Glomerular visceral epithelial cell (primary cell): ENCODE data around the gene TOR1B.
A peak's percentile ranks its signal among the peaks of the same experiment; 100 is the strongest.

Experiments used
- DNase-seq: peaks from one replicate; pipeline ENCODE4 v3.0.0-alpha.2; 2016; ENCODE audit errors: extremely low spot score

Gene TOR1B

DNA sequence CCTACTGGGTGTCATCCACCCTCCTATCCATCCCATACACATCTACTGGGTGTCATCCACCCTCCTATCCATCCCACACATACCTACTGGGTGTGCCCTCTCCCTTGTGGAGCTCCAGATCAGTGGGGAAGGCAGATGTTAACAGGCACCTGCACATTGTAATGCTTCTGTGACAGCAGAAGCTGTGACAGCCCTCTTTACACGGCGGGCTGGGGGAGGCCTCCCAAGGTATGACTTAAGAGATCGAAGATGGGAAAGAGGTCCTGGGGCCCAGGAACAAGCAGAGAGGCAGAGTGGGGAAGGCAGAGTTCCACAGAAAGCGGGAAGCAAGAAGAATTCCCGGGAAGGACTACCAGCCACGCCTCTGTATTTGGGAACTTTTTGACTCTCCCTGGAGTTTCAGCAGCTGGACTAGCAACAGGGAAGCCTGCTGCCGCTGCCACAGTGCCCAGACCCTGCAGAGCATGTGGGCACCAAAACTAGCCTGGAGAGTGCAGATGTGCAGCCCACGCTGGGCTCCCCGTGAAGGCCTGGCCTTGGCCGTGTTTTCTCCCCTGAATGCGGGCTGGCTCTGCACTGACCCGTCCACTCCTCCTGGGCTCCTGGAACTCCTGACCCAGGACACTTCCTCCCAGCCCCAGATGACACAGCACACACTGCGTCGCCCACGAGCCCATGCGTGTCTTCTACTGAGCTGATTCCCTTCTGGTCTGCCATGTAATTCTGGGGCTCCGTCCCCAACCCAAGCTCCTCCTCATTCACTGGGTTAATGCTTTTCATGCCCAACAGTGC is 11.6 kb downstream of the TOR1B start:
- no peak for DNase-seq

- DNase-seq: no peak
Measured at GRCh38 chr9:129815278-129815677, 12.3 kb downstream of the TOR1B start.

DNA sequence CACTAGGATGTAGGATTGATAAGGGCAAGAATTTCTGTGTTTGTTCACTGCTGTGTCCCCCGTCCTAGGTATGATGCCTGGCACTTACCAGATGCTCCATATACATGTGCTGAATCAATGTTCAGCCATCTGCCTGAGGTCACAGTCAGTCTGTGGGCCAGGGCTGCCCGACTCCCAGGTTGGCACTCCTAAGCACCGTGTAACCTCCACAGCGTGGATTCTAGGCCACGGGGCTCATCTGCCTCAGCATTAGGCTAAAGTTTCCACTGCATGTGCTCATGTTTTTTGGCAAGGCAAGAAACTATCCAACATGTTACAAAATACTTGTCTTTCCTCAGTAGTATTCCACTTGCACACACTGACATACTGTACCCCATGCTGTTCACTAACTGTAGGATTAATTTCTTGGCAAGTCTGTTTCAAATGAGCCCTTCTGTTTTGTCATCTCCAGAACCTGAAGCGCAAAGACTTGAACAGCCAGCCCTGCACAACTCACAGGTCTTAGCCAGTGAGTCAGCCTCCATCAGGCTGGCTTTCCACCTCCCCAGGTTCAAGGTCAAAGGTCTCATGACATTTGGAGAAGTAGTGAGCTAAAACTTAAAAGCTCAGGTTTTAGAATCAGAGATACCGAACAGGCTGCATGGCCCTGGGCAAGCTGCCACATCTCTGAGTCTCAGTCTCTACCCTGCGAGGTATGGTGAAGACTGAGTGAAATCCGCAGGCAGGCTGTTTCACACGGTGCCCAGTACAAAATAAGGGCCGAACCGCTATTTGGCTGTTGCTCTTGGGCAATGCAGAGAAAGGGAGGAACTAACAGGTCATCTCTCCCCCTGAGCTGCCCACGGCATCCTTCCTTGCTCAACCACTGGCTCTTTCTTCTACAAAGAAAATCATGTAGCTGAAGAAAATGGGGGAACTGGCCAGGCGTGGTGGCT is 13.8 kb downstream of the TOR1B start:
- no peak for DNase-seq

DNA sequence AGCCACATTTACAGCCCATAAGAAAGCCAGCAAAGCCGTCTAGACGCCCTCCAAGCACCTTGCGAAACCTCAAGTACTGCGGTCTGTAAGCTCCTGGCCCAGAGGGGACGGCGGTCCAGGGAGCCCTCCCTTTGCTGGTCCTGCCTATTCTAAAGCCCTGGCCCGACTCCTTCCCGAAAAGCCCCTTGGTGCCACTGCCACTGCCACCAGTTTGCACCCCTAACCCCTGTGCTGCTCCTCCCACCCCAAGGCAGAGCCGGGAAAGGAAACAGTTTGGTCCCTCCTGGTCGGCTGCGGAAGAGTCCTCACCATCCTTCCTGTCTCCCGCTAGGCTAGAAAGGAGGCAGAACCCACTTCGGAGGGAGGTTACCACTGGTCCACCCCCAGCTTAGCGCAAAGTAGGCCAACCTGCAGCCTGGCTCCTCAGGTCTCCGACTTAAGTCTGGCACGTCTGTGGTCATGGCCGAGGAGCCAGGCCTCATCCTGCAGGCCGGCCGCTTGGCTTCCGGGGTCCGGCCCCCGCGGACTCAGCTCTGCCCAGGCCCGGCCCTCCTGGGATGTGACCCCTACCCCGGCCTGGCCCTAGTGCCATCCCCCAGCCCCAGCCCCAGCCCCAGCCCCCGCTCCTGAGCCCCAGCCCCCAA is 20.0 kb downstream of the TOR1B start:
- peak; percentile 49 for DNase-seq

DNA sequence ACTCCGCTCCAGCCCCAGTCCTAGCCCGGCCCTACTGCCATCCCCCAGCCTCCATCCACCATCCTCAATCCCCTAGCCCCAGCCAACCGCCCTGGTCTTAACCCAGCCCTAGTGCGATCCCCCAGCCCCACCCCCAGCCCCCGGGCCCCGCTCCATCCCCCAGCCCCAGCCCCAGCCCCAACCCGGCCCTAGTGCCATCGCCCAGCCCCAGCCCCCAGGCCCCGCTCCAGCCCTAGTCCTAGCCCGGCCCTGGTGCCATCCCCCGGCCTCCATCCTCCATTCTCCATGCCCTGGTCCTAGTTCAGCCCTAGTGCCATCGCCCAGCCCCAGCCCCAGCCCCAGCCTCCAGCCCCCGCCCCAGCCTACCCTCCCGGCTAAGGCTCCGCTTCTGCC is 20.6 kb downstream of the TOR1B start:
- DNase-seq: no peak

- peak; percentile 92 for DNase-seq
Measured at GRCh38 chr9:129823935-129824601, 21.1 kb downstream of the TOR1B start, which contains the start of gene TOR1A. TSS of gene TOR1A (minus strand) at chr9:129824136. CDS start at chr9:129824085, 51 bp downstream.

DNA sequence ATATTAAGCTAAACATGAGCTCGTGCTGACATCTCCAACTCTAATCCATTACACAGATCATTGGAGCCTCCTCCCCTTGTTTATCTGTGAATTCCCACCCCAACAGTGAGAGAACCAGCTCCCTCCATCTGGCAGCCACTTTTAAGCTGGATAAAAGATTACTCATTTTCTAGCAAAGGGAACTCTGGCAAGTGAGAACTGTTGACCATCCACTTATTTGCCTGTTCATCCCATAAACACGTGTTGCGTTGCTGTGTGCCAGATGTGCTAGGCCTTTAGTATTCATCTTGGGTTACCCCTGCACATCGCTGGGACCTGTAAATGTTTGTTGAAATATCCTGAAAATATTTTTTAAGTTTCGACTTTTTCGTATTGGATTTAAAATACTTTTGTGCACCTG is 23.4 kb downstream of the TOR1B start:
- DNase-seq: no peak

GRCh38 chr9:129826759-129827158 is 23.8 kb downstream of the TOR1B start:
- no peak for DNase-seq

DNA sequence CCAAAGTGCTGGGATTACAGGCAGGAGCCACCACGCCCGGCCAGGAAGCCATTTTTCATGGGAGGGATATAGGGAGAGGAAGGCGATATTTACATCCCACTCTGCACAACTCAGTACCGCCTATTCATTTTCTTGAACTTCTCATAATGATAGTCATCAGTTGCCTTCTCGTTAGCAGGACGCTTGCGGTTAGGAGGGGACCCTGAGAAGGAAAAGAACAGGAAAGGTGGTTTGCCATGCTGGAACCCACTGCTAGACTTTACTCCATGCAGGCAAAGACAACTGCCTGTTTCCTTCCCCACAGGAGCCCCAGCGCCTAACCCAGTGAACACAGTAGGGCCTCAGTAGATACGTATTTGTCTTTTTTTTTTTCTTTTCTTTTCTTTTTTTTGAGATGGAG is 25.1 kb downstream of the TOR1B start:
- no peak for DNase-seq

- no peak for DNase-seq
Measured at GRCh38 chr9:129828969-129829368, 26.0 kb downstream of the TOR1B start.

- no peak for DNase-seq
Measured at GRCh38 chr9:129832982-129833381, 30.0 kb downstream of the TOR1B start.

GRCh38 chr9:129834489-129835127 is 31.6 kb downstream of the TOR1B start:
- DNase-seq: no peak

DNA sequence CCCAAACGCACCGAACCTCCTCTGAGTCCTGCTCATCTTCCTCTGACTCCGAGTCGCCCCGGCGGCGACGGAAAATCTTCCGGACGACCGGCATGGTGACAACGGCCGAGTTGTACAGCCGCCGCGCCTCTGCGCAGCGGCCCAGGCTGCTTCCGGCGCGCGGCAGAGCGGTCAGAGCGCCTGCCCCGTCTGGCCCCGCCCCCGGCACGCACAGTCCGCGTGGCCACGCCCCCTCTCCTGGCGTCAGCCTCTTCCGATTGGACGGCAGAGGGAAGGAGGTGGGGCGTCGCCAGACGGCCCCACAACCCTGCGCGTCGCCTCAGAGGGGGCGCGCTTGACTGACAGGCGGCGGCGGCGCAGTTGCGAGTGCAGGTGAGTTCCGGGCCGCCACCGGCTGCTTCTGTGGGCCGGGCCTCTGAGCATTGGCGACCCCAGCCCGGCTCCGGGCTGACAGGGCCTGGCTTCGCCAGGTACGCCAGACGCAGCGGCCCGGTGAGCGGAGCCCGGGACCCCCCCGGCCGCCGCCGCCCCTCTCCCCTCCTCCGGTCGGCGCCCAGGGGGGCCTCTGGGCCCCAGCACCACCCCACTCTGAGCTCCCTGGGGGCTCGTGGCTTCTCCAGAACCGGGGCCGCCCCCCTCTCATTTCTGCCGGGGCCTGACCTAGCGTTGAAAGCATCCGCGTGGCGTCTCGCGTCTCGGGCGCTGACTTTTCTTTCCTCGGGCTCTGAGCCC is 32.3 kb downstream of the TOR1B start, which contains the start of the genes C9orf78 and USP20:
C9orf78 (minus strand) TSS at position 148 of the 732 bp plus-strand sequence; CDS start at position 94, 54 bp downstream.
USP20 (plus strand) TSS at position 331 of the 732 bp plus-strand sequence. CDS start 17,098 bp downstream, outside the sequence.
- DNase-seq: peak; percentile 96

- peak; percentile 36 for DNase-seq
Measured at GRCh38 chr9:129835860-129836223, 32.9 kb downstream of the TOR1B start.

DNA sequence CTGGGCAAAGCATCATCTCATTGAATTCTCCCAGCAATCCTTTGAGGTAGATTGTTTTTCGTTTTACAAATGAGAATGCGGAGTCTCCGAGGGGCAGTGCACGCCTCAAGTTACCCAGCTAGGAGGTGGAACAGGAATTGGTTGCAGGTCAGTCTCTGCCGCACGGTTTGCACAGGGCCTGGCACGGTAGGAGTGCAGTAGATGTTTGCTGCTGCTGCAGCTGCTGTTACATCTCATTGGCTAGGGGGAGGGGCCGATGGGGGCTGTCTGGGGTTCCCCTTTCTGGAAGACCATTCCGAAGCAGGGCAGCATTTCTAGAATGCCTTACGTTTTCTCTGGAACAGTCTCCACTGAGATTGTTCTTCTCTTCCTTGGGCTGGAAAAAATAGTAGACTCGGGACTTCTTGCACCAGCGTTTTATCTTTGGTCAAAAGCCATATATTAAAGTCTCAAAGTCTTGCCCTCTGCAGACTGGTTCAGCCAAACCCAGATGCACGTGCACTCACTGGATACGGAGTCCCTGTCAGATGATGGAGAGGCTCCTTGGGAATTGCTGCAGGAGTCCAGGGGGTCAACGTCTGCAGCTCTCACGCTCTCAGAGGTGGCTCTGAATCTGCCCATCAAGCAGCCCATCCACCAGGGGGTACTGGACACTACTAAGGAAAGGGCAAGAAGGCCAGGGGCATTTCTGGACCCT is 33.5 kb downstream of the TOR1B start:
- DNase-seq: no peak

DNA sequence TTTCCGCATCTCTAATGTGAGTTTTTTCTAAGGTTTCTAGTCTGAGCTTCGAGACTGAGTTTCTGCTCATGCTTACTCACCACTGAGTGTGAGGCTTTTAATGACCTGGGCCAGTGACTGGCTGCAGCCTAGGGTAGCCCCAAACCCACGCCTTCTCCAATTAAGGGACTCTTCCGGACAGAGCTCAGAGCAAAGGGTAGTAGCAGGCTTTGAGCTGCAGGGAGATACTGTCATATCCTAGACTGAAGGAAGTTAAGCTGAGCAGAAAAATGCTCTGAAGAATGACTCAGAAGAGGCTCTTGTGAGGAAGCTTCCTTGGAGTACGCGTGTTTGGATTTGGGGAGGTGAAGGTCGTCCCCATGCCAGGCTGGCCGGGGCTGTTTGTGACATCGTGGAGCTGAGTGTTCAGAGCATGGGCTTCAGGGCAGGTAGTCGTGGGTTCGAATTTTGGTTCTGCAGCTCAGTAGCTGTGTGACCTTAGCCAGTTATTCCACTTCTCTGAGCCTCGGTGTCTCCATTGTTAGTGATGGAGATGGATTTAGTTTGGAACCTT is 35.8 kb downstream of the TOR1B start:
- peak; percentile 75 for DNase-seq

DNA sequence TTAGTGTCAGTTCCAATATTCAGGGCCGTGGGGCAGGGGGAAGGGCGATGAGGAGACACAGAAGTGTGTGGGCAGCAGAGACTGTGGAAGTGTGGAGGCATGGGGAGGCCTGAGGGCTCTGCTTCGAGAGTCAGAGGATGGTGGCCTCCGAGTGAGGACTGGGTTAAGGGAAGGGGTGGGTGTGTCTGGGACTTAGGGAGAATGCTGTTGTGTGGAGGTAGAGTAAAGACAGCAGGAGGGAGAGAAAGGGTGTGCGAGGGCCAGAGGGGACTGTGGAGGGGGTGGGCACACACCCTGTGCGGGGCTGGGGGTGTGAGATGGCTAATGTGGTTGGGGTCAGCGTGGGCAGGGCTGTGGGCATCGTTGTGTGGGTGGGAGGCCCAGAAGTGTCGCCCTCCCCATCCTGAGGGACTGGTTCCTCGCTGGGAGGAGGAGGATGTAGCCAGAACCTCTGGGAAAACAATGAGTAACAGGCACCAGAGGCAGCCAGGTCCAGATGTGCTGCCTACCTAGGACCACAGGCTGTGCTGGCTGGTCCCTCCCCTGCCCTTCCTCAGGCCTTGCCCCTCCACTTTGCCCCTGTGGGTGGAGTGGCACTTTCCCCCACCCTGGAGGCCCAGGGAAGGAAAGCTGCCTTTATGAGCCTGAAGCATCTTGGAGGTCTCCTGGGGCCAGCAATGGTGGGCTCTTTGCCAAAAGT is 36.5 kb downstream of the TOR1B start:
- no peak for DNase-seq

DNA sequence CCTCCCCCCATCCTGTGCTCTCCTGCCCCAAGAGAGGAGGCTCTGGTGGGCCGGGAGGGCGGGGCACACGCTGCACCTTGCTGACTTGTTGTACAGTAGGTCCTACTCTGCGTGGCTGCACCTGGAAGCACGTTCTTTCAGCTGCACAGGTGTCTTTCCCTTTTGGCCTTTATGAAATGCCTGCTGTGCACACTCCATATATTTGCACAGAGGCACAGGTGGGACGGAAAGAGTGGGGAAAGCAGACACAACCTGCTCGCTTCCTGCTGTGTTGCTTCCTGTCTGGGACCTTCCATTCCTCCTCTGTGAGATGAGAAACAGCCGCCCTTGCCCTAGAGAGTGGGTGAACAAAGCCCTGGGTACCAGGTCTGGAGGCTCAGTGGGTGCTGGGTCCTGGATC is 37.0 kb downstream of the TOR1B start:
- no peak for DNase-seq

- no peak for DNase-seq
Measured at GRCh38 chr9:129841071-129841470, 38.1 kb downstream of the TOR1B start.
